GM12873 (cell line): ENCODE measurements around the gene PREX1.

Experiments
- TF ChIP-seq, protein P1 (sequence below): IDR thresholded peaks from 2 replicates; pipeline ENCODE4 v1.5.1; 2012; ENCODE audit warnings: low read depth, mild to moderate bottlenecking, moderate library complexity, low read length, control low read depth; ENCODE audit not compliant: insufficient read depth; ENCODE audit errors: missing control alignments

Gene PREX1

DNA sequence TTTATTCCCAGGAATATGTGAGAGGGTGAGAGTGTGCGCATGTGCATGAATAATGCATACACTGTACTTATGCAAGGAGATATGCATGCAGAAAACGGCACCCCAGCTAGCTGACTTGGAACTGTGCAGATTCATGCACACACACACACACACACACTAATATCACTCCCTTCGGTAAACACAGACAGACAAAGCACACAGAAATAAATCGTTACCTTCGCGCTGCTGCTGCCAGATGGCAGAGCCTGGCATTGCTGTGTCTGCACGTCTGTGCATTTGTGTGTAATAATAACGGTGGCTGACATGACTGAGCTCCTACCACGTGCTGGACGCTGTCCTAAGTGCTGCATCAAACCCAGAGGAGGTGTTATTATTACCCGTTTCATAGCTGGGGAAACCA lies 36.8 kb downstream of the PREX1 start:
- TF ChIP-seq, protein P1, sequence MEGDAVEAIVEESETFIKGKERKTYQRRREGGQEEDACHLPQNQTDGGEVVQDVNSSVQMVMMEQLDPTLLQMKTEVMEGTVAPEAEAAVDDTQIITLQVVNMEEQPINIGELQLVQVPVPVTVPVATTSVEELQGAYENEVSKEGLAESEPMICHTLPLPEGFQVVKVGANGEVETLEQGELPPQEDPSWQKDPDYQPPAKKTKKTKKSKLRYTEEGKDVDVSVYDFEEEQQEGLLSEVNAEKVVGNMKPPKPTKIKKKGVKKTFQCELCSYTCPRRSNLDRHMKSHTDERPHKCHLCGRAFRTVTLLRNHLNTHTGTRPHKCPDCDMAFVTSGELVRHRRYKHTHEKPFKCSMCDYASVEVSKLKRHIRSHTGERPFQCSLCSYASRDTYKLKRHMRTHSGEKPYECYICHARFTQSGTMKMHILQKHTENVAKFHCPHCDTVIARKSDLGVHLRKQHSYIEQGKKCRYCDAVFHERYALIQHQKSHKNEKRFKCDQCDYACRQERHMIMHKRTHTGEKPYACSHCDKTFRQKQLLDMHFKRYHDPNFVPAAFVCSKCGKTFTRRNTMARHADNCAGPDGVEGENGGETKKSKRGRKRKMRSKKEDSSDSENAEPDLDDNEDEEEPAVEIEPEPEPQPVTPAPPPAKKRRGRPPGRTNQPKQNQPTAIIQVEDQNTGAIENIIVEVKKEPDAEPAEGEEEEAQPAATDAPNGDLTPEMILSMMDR, result peak; percentile 31

DNA sequence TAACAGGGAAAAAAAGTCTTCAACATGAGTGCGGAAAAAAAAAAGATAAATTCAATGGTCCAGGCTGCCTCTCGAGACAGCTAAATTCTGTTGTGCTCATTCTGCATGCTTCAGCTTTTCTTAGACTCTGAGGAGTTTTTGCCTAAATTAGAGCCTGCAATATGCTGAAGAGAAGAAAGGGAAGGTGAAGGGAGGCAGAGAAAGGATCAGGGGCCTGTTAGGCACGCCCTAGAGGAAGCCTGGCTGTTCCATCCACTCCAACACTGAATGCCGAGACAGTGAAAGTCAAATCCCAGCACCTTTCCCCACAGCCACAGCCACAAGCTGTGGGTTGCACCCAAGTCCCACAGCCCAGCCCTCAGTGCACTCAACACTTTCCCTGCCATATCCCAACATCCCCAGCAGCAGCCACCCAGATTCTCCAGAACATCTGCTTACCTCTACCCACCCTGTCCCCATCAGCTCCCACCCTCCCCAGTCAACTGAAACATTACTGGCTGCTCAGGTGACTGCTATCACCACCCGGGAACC lies 37.3 kb downstream of the PREX1 start:
- TF ChIP-seq, protein P1, result no peak

DNA sequence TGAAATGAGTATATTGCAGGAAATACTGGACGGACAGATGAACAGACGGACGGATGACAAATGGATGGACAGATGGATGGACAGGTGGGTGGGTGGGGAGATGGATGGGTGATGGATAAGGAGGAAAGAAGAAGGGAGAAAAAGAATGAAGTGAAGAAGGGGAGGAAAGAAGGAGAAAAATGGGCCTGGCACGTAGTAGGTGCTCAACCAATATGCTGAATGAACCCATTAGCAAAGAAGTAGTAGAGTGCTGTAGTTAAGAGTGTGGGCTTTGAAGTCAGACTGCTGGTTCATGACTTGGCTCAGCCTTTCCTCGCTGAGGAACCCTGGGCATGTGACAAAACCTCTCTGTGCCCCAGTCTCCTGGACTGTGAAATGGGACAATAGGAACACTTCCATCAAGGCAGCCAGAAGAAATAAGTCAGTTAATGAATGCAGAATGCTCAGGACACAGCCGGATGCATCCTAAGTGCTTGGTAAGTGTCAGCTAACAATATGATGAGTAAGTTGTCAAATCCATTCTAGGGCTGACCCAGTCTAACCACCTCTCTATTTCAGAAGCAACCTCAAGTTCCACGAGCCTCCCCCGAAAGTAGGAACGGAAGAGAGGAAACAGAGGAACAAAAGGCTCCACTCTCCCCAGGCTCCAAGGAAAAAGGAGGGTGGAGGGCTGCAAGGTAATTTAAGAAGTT lies 37.9 kb downstream of the PREX1 start:
- TF ChIP-seq, protein P1, result no peak

DNA sequence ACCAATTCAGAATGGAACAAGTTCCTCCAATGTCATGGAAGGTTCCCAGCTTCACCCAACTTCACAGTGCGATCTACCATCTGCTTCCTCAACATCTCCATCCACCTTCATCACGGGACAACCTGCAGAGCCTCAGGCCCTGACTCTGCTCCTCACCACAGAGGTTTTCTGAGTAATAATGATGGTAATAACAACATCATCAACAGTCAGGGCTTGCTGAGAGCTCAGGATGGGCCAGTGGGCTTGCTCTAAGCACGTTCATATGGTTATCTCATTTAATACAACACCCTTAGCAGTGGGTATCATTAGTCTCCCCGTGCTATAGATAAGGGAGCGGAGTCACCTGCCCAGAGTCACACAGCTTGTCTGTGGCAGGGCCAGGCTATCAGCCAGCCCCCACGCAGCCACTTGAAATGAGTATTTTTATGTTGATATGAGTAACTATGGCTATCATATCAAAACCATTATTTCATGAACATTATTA lies 38.6 kb downstream of the PREX1 start:
- TF ChIP-seq, protein P1, result no peak

DNA sequence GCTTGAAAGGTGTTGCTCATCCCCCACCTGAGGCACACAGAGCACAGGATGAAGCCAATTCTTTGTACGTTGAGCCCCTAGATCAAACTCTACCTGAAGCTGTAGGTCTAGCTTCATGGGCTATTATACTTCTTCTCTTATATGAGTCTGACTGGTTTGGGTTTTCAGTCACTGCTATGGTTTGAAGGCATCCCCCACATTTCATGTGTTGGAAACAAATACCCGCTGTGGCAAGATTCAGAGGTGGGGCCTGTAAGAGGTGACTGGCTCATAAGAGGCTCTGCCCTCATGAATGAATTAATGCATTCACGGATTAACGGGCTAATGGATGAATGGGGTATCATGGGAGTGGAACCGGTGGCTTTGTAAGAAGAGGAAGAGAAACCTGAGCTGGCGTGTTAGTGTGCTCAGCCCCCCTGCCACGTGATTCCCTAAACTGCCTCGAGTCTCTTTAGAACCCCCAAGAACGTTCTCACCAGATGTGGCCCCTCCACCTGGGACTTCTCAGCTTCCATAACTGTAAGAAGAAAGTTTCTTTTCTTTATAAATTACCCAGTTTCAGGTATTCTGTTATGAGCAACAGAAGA lies 39.2 kb downstream of the PREX1 start:
- TF ChIP-seq, protein P1, result no peak

DNA sequence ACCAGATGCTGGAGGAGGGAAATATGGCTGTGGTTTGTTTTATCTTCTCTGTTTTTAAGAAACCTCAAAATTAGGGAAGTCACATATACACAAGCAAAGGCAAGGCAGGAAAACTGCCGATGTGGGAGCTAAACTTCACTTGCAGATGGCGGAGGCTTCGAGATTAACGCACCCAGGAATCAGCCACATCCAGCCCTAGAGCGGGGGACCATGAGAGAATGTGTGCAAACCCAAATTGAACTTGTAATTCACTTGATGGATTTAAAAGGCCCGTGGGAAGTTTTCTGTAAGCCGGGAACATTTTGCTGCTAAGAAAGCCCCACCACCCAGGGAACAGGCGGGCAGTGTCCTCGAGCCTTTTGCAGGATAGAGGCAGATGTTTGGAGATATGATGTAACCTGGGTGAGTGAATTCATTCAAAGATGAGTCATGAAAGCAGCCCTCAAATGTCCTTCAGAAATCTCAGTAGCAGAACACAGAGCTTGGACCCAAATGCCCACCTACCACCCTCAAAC lies 39.9 kb downstream of the PREX1 start:
- TF ChIP-seq, protein P1, result no peak

DNA sequence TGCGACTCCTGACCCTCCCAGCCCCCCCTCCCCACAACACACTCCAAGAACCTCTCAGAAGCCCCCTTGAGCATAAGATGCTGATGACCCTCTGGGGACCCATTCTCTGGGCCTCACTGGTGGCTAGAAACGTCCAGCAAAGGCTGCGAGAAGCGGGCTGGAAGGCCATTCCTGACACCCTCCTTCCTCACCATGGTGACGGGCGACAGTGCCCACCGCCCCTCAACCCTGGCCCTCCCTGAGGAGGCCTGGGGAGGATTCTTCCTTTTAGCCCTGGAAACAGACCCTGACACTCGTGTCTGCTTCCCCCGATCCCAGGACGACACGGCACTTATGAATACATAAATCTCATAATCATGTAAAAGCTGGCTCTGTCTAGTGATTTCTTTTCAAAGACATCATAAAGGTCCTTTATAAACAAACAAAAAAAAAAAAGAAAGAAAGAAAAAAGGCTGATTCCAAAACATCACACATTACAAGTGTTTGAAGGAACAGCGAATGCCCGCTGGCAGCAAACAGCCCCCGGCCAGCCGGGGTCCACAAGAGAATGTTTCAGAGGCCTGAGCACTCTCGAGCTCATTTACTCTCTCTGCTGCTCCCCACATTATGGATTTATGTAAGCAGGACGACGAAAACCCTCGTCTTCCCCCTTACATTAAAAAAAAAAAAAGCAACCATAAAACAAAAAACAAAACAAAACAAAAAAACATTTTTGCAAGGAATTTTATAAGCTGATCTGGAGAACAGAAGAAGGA lies 40.7 kb downstream of the PREX1 start:
- TF ChIP-seq, protein P1, result no peak
